ENCODE data around the gene JAGN1.
"Not testable (repeated sequence)": the region's sequence is repeated elsewhere in the genome, so short reads cannot be mapped to it uniquely, and the experiment has no call there.

Gene JAGN1

GRCh38 chr3:9898467-9899241 is 8.2 kb downstream of the JAGN1 start:
- FAIRE-seq: no peak

- FAIRE-seq: no peak
These were observed 8.9 kb downstream of the JAGN1 start for GRCh38 chr3:9899289-9899791.

GRCh38 chr3:9900965-9901415 is 10.6 kb downstream of the JAGN1 start:
- FAIRE-seq: not testable (repeated sequence)

- FAIRE-seq: no peak
These were observed 11.6 kb downstream of the JAGN1 start for GRCh38 chr3:9901967-9902366.

- FAIRE-seq: no peak
These were observed 12.2 kb downstream of the JAGN1 start, which contains the start of gene IL17RE for GRCh38 chr3:9902372-9903237. Gene IL17RE, plus strand, starts transcription at chr3:9902848. Its CDS starts 85 bp downstream, at chr3:9902933.

GRCh38 chr3:9903238-9903624 is 12.8 kb downstream of the JAGN1 start:
- no peak for FAIRE-seq

GRCh38 chr3:9903904-9904303 is 13.5 kb downstream of the JAGN1 start:
- FAIRE-seq: no peak

- no peak for FAIRE-seq
These were observed 16.1 kb downstream of the JAGN1 start for GRCh38 chr3:9906480-9906879.

- FAIRE-seq: no peak
These were observed 17.9 kb downstream of the JAGN1 start for GRCh38 chr3:9908286-9908685.

- FAIRE-seq: no peak
These were observed 19.0 kb downstream of the JAGN1 start for GRCh38 chr3:9909221-9910013.

GRCh38 chr3:9911863-9912262 is 21.5 kb downstream of the JAGN1 start:
- no peak for FAIRE-seq

GRCh38 chr3:9912294-9912935 is 22.0 kb downstream of the JAGN1 start:
- no peak for FAIRE-seq

GRCh38 chr3:9913601-9914000 is 23.2 kb downstream of the JAGN1 start:
- no peak for FAIRE-seq

GRCh38 chr3:9914011-9914410 is 23.6 kb downstream of the JAGN1 start:
- no peak for FAIRE-seq

- no peak for FAIRE-seq
These were observed 24.3 kb downstream of the JAGN1 start for GRCh38 chr3:9914559-9915253.

GRCh38 chr3:9915254-9916141 is 25.1 kb downstream of the JAGN1 start:
- no peak for FAIRE-seq

GRCh38 chr3:9916346-9916733 is 25.9 kb downstream of the JAGN1 start:
- no peak for FAIRE-seq

- no peak for FAIRE-seq
These were observed 26.6 kb downstream of the JAGN1 start, which contains the start of gene IL17RC for GRCh38 chr3:9916734-9917680. Gene IL17RC, plus strand, starts transcription at chr3:9917098. Its CDS starts 218 bp downstream, at chr3:9917316.

- no peak for FAIRE-seq
These were observed 27.4 kb downstream of the JAGN1 start for GRCh38 chr3:9917820-9918219.

Measured in endometrium (tissue), 2 donors.